Left ventricle myocardium inferior (tissue), 1 donor: ENCODE data around the gene PLAU. TPM values are rescaled to one million over a fixed set of nuclear protein-coding genes. Genes with fewer than 3 reads are reported as not detected.
"Not testable (repeated sequence)": the region's sequence is repeated elsewhere in the genome, so short reads cannot be mapped to it uniquely, and the experiment has no call there.

ENCODE experiments used
- DNase-seq: peaks from one replicate; pipeline ENCODE4 v3.0.0-alpha.2; 2020
- H3K27ac ChIP-seq: fragments of 200-600 bp; replicated peaks from 2 replicates; pipeline ENCODE4 v1.8.0; 2021
- H3K27me3 ChIP-seq: fragments of 200-600 bp; 2 replicates; pipeline ENCODE4 v1.8.0; 2021; ENCODE audit warnings: low read depth
- H3K36me3 ChIP-seq: fragments of 200-600 bp; 2 replicates; pipeline ENCODE4 v1.8.0; 2021
- H3K4me1 ChIP-seq: fragments of 200-600 bp; 2 replicates; pipeline ENCODE4 v1.8.0; 2021
- H3K4me3 ChIP-seq: fragments of 200-600 bp; 2 replicates; pipeline ENCODE4 v1.8.0; 2021; ENCODE audit warnings: mild to moderate bottlenecking, moderate library complexity
- H3K9me3 ChIP-seq: fragments of 200-600 bp; replicated peaks from 2 replicates; pipeline ENCODE4 v1.8.0; 2021
- CTCF ChIP-seq: fragments of 200-600 bp; IDR thresholded peaks from 2 replicates; pipeline ENCODE4 v1.8.0; 2021; ENCODE audit warnings: antibody characterized with exemption, mild to moderate bottlenecking, borderline replicate concordance
- intact Hi-C: fragments of 100-400 bp; cut with micrococcal nuclease; formaldehyde crosslinking; loops from one replicate; pipeline ENCODE4 v1.11.0; 2022
- total RNA-seq: library from RNA; stranded (reverse); fragmentation: NEBNext Ultra II Directional; extraction: Animal tissue kit (Norgen Biotek cat#: 25700); gene quantifications from one replicate; pipeline ENCODE4 v1.2.1, GENCODE V29; 2021
- donor health status: DM: no; HTN: yes; CAD: no; lungs with severe emphysema.

PLAU gene
- total RNA-seq, 1 donor from 2014 or later, result 4.9 TPM

- TF ChIP-seq CTCF, result no peak
- Histone ChIP-seq H3K36me3 (no peaks in the 10 kb centered on the region), H3K9me3 (no peaks in the 10 kb centered on the region), H3K27ac (no peak overlapping the region), H3K4me1 (no peaks in the 10 kb centered on the region), H3K27me3 (no peaks in the 10 kb centered on the region), H3K4me3 (no peak overlapping the region)
- DNase-seq, result no peak
- intact Hi-C loops, result no loop called here
These were observed 16.5 kb upstream of the PLAU start for GRCh38 chr10:73894245-73894971.

DNA sequence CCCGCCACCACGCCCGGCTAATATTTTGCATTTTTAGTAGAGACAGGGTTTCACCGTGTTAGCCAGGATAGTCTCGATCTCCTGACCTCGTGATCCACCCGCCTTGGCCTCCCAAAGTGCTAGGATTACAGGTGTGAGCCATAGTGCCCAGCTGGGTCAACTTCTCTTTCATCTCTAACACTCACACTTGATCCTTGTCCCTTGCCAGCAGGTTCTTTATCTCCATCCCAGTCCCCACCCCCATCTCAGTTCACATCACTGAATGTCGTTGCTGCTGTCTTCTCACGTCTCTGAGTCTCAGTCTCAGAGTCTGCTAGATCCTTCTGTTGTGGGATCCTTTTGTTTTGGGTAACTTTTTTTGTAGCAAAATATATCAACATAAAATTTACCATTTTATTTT lies 15.6 kb upstream of the PLAU start:
- H3K27me3 ChIP-seq, intact Hi-C loops, H3K4me3 ChIP-seq, H3K27ac ChIP-seq, DNase-seq, H3K4me1 ChIP-seq, H3K9me3 ChIP-seq, H3K36me3 ChIP-seq: not testable (repeated sequence)

- no peak for TF ChIP-seq CTCF
- H3K4me1 ChIP-seq, result no peaks in the 10 kb centered on the region
- intact Hi-C loops, result no loop called here
These were observed 13.2 kb upstream of the PLAU start for GRCh38 chr10:73897693-73898092.

GRCh38 chr10:73898730-73899410 lies 12.1 kb upstream of the PLAU start:
- Histone ChIP-seq H3K27me3 (no peaks in the 10 kb centered on the region), H3K36me3 (no peaks in the 10 kb centered on the region), H3K4me3 (no peak overlapping the region), H3K9me3 (no peaks in the 10 kb centered on the region), H3K4me1 (no peaks in the 10 kb centered on the region), H3K27ac (no peak overlapping the region)
- TF ChIP-seq CTCF, result no peak
- no peak for DNase-seq
- intact Hi-C loops, result no loop called here

More at GRCh38 chr10:73897693-73898092, 13.2 kb upstream of the PLAU start:
- Histone ChIP-seq H3K36me3 (no peaks in the 10 kb centered on the region), H3K4me3 (no peak overlapping the region), H3K27me3 (no peaks in the 10 kb centered on the region), H3K27ac (no peak overlapping the region), H3K9me3 (no peaks in the 10 kb centered on the region)
- no peak for DNase-seq

DNA sequence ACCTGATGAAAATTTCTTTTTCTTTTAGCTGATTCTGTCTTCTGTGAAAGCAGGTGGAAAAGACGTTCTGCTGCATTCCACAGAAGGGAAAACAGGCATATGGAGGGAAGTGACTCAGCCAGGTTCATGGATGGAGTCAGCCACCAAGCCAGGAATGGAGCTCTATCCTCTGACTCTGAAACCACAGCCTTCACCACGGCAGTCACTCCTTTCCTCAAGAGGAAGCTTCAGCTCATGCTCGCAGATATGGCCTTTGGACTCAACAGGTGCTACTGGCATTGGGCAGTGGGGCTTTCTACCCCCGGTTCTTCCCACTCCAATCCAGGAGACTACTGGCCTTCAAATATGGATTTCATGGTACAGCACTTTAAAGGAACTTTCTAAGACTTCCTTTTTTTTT lies 11.5 kb upstream of the PLAU start:
- no peaks in the 10 kb centered on the region for H3K9me3 ChIP-seq
- H3K27me3 ChIP-seq, result no peaks in the 10 kb centered on the region
- TF ChIP-seq CTCF, result no peak
- H3K27ac ChIP-seq, result peak overlapping the region; percentile 19
- intact Hi-C loops, result no loop called here
- DNase-seq, result no peak
- H3K36me3 ChIP-seq, result no peaks in the 10 kb centered on the region
- H3K4me3 ChIP-seq, result no peak overlapping the region
- H3K4me1 ChIP-seq, result no peaks in the 10 kb centered on the region

GRCh38 chr10:73900064-73900463 lies 10.9 kb upstream of the PLAU start:
- Histone ChIP-seq H3K4me3 (no peak overlapping the region), H3K9me3 (no peaks in the 10 kb centered on the region), H3K27ac (no peak overlapping the region), H3K4me1 (no peaks in the 10 kb centered on the region), H3K27me3 (no peaks in the 10 kb centered on the region), H3K36me3 (no peaks in the 10 kb centered on the region)
- no peak for DNase-seq
- intact Hi-C loops, result no loop called here
- TF ChIP-seq CTCF, result no peak
